K562 (cell line): ENCODE measurements around the gene POLD2.

Experiments
- ATF3 ChIP-seq, 2 experiments: fragments of 450-650 bp in 1 of 2; sonication (generic) in 1 of 2; formaldehyde crosslinking in 1 of 2; IDR thresholded peaks in 1 of 2; conservative IDR thresholded peaks in 1 of 2; 2 replicates each; pipeline versions ENCODE4 v1.6.1 to v1.8.1; 2016 to 2023; ENCODE audit warnings: mild to moderate bottlenecking in 2 of 2, moderate library complexity in 2 of 2, inconsistent platforms in 1 of 2, missing genetic modification reagents in 1 of 2
- CCAR2 ChIP-seq: fragments of 200-400 bp; formaldehyde crosslinking; IDR thresholded peaks from 2 replicates; pipeline ENCODE4 v1.6.1; 2017; ENCODE audit warnings: mild to moderate bottlenecking, low read depth, low read length
- CEBPB ChIP-seq: fragments of 450-650 bp; IDR thresholded peaks from 2 replicates; pipeline ENCODE4 v1.6.1; 2016; ENCODE audit warnings: missing genetic modification characterization, missing compliant biosample characterization
- MAX ChIP-seq: sonication (generic); formaldehyde crosslinking; IDR thresholded peaks from 2 replicates; pipeline ENCODE4 v1.9.0; 2022; ENCODE audit warnings: mild to moderate bottlenecking, missing genetic modification reagents
- POLR2A ChIP-seq: fragments of 450-650 bp; conservative IDR thresholded peaks from 2 replicates; pipeline ENCODE4 v1.6.1; 2016
- POLR2AphosphoS5 ChIP-seq: IDR thresholded peaks from 2 replicates; pipeline ENCODE4 v1.6.1; 2011; ENCODE audit warnings: mild to moderate bottlenecking, low read depth, low read length, moderate library complexity; ENCODE audit not compliant: control insufficient read depth, insufficient read depth
- SMAD3 ChIP-seq: fragments of 450-650 bp; formaldehyde crosslinking; conservative IDR thresholded peaks from 2 replicates; pipeline ENCODE4 v1.4.0; 2020; ENCODE audit warnings: mild to moderate bottlenecking
- TAF1 ChIP-seq: IDR thresholded peaks from 2 replicates; pipeline ENCODE4 v1.6.1; 2011; ENCODE audit warnings: mild to moderate bottlenecking, low read length, moderate library complexity; ENCODE audit not compliant: insufficient read depth, control insufficient read depth, severe bottlenecking; ENCODE audit errors: extremely low read depth
- ZZZ3 ChIP-seq: fragments of 450-650 bp; IDR thresholded peaks from 2 replicates; pipeline ENCODE4 v1.6.1; 2016; ENCODE audit warnings: antibody characterized with exemption, mild to moderate bottlenecking, moderate library complexity

- no peak for TF ChIP-seq CEBPB (tag)
- no peak for TF ChIP-seq SMAD3
- TF ChIP-seq POLR2A = no peak
- no peak for TF ChIP-seq POLR2AphosphoS5
- no peak for TF ChIP-seq MAX (CRISPR knock-in tag)
- no peak for TF ChIP-seq TAF1
- no peak for TF ChIP-seq ZZZ3
- TF ChIP-seq ATF3 (IDR thresholded peaks at IDR 0.05) = no peak
- TF ChIP-seq ATF3 (CRISPR knock-in tag; conservative IDR thresholded peaks at IDR 0.05) = no peak
- no peak for TF ChIP-seq CCAR2
These were observed 47.9 kb downstream of the POLD2 start for GRCh38 chr7:44075296-44076075.
